Non-pigmented ciliary epithelial cell (primary cell): Measurements from ENCODE around the gene POTEB.
"Not testable (repeated sequence)": the region's sequence is repeated elsewhere in the genome, so short reads cannot be mapped to it uniquely, and the experiment has no call there.

ENCODE experiments used
- DNase-seq: peaks from one replicate; pipeline ENCODE4 v3.0.0-alpha.2; 2010; ENCODE audit warnings: low read depth

POTEB gene

GRCh38 chr15:21877635-21878034, at the start of gene POTEB:
TSS of gene POTEB (minus strand) at chr15:21877735. CDS start at chr15:21877246, 489 bp downstream.
- DNase-seq = not testable (repeated sequence)

- not testable (repeated sequence) for DNase-seq
These were observed 13.4 kb upstream of the POTEB start for GRCh38 chr15:21890955-21891354.

- DNase-seq = not testable (repeated sequence)
These were observed 12.0 kb upstream of the POTEB start for GRCh38 chr15:21889542-21889941.

- DNase-seq = not testable (repeated sequence)
These were observed 38.7 kb downstream of the POTEB start for GRCh38 chr15:21838831-21839230.
